ENCODE data around the gene PTPRD. TPM values are rescaled to one million over a fixed set of nuclear protein-coding genes. Genes with fewer than 3 reads are reported as not detected.

The PTPRD gene
- total RNA-seq, 1 experiment from 2014 or later, result not detected

GRCh38 chr9:9275601-9276000 lies 1337.2 kb downstream of the PTPRD start:
- H3K27ac Mint-ChIP-seq (ENCODE audit: low read depth, unreplicated experiment), result no peak overlapping the region
- BruUV-seq (replicated peaks), result no TSS peak
- POLR2A ChIA-PET, result no interaction called here
- no peak for TF ChIP-seq CTCF (IDR thresholded peaks at IDR 0.05; ENCODE audit: unreplicated experiment)
- CTCF ChIA-PET, result no interaction called here
- no peak overlapping the region for H3K4me3 Mint-ChIP-seq (ENCODE audit: unreplicated experiment)
- peaks cover 19% of the 10 kb centered on the region for H3K27me3 Mint-ChIP-seq (ENCODE audit: insufficient read depth, unreplicated experiment)
- intact Hi-C loops (cut with micrococcal nuclease), result no loop called here
- no peaks in the 10 kb centered on the region for H3K4me1 Mint-ChIP-seq (ENCODE audit: insufficient read depth, unreplicated experiment)
- H3K9me3 Mint-ChIP-seq (ENCODE audit: unreplicated experiment), result no peaks in the 10 kb centered on the region
- DNase-seq (ENCODE audit: unreplicated experiment), result no peak
- H3K36me3 Mint-ChIP-seq (ENCODE audit: insufficient read depth, unreplicated experiment), result no peaks in the 10 kb centered on the region

GRCh38 chr9:9257999-9258498 lies 1354.8 kb downstream of the PTPRD start:
- Mint-ChIP-seq H3K9me3 (ENCODE audit: unreplicated experiment) (peaks cover 7% of the 10 kb centered on the region), H3K36me3 (ENCODE audit: insufficient read depth, unreplicated experiment) (no peaks in the 10 kb centered on the region), H3K27me3 (ENCODE audit: insufficient read depth, unreplicated experiment) (no peaks in the 10 kb centered on the region), H3K27ac (ENCODE audit: low read depth, unreplicated experiment) (no peak overlapping the region), H3K4me3 (ENCODE audit: unreplicated experiment) (no peak overlapping the region), H3K4me1 (ENCODE audit: insufficient read depth, unreplicated experiment) (no peaks in the 10 kb centered on the region)
- intact Hi-C loops (cut with micrococcal nuclease), result no loop called here
- TF ChIP-seq CTCF (IDR thresholded peaks at IDR 0.05; ENCODE audit: unreplicated experiment), result no peak
- no TSS peak for BruUV-seq (replicated peaks)
- CTCF ChIA-PET, result no interaction called here
- no peak for DNase-seq (ENCODE audit: unreplicated experiment)
- POLR2A ChIA-PET, result interaction anchor here (0.6 kb wide), 1 partner anchor 195 kb away, joined by 3 read pairs; no protein-coding TSS in a partner anchor

GRCh38 chr9:9246726-9247125 lies 1366.1 kb downstream of the PTPRD start:
- no peaks in the 10 kb centered on the region for H3K4me1 Mint-ChIP-seq (ENCODE audit: insufficient read depth, unreplicated experiment)
- no peak overlapping the region for H3K4me3 Mint-ChIP-seq (ENCODE audit: unreplicated experiment)
- H3K9me3 Mint-ChIP-seq (ENCODE audit: unreplicated experiment), result peaks cover 2% of the 10 kb centered on the region
- CTCF ChIA-PET, result no interaction called here
- no peaks in the 10 kb centered on the region for H3K27me3 Mint-ChIP-seq (ENCODE audit: insufficient read depth, unreplicated experiment)
- intact Hi-C loops (cut with micrococcal nuclease), result no loop called here
- no peak overlapping the region for H3K27ac Mint-ChIP-seq (ENCODE audit: low read depth, unreplicated experiment)
- no peak for TF ChIP-seq CTCF (IDR thresholded peaks at IDR 0.05; ENCODE audit: unreplicated experiment)
- BruUV-seq (replicated peaks), result no TSS peak
- no peaks in the 10 kb centered on the region for H3K36me3 Mint-ChIP-seq (ENCODE audit: insufficient read depth, unreplicated experiment)
- no peak for DNase-seq (ENCODE audit: unreplicated experiment)
- POLR2A ChIA-PET, result no interaction called here

- no TSS peak for BruUV-seq (replicated peaks)
- CTCF ChIA-PET, result no interaction called here
- intact Hi-C loops (cut with micrococcal nuclease), result no loop called here
- POLR2A ChIA-PET, result no interaction called here
- Mint-ChIP-seq H3K4me1 (ENCODE audit: insufficient read depth, unreplicated experiment) (no peaks in the 10 kb centered on the region), H3K27ac (ENCODE audit: low read depth, unreplicated experiment) (no peak overlapping the region), H3K4me3 (ENCODE audit: unreplicated experiment) (no peak overlapping the region), H3K36me3 (ENCODE audit: insufficient read depth, unreplicated experiment) (no peaks in the 10 kb centered on the region), H3K9me3 (ENCODE audit: unreplicated experiment) (peaks cover 19% of the 10 kb centered on the region), H3K27me3 (ENCODE audit: insufficient read depth, unreplicated experiment) (no peaks in the 10 kb centered on the region)
- TF ChIP-seq CTCF (IDR thresholded peaks at IDR 0.05; ENCODE audit: unreplicated experiment), result no peak
- DNase-seq (ENCODE audit: unreplicated experiment), result no peak
Measured at GRCh38 chr9:9231946-9232345, 1380.9 kb downstream of the PTPRD start.
